Measurements from ENCODE around the gene FOCAD.

DNA sequence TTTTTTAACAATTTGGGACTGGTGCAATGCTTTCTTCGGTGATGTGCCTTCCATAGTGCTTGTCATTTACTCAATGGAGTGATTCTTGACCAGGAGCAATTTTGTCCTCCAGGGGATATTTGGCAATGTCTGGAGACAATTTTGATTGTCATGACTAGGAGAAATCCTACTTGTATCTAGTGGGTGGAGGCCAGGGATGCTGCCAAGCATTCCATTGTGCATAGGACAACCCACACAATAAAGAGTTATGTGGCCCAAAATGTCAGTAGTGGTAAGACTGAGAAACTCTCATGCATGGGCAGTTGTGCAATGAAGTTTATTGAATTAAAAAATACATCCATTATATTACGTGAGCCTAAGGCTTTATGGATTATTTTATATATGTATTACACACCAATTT, 70.5 kb downstream of the FOCAD start:
- TF ChIP-seq, protein P1, sequence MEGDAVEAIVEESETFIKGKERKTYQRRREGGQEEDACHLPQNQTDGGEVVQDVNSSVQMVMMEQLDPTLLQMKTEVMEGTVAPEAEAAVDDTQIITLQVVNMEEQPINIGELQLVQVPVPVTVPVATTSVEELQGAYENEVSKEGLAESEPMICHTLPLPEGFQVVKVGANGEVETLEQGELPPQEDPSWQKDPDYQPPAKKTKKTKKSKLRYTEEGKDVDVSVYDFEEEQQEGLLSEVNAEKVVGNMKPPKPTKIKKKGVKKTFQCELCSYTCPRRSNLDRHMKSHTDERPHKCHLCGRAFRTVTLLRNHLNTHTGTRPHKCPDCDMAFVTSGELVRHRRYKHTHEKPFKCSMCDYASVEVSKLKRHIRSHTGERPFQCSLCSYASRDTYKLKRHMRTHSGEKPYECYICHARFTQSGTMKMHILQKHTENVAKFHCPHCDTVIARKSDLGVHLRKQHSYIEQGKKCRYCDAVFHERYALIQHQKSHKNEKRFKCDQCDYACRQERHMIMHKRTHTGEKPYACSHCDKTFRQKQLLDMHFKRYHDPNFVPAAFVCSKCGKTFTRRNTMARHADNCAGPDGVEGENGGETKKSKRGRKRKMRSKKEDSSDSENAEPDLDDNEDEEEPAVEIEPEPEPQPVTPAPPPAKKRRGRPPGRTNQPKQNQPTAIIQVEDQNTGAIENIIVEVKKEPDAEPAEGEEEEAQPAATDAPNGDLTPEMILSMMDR (IDR thresholded peaks at IDR 0.05), result no peak
- no peak for TF ChIP-seq POLR2A (IDR thresholded peaks at IDR 0.05)
